HPDE6-E6E7 (cell line): ENCODE measurements around the gene CDH4.

Source experiments
- DNase-seq: peaks from one replicate; pipeline ENCODE4 v3.0.0; 2011; ENCODE audit warnings: missing footprints; ENCODE audit errors: extremely low spot score

CDH4 gene

DNA sequence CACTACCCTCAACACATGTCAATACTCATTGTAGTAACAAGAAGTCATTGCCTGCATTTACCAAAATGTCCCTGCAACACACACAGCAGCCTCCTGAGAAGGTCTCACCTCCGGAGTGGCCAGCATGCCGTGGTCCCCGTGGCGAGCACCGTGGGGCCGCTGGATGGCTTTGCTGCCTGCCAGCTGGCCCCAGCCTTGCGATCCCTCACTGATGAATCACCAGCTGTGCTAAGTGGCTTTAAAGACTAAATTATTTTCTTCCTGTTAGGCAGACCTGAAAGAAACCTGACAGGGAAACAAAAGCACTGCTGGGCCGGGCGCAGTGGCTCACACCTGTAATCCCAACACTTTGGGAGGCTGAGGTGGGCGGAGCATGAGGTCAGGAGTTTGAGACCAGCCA, 306.7 kb downstream of the CDH4 start:
- no peak for DNase-seq

- DNase-seq: no peak
Observed at GRCh38 chr20:61559706-61560315, 307.8 kb downstream of the CDH4 start.

- DNase-seq: no peak
Observed at GRCh38 chr20:61560361-61560853, 308.3 kb downstream of the CDH4 start.

DNA sequence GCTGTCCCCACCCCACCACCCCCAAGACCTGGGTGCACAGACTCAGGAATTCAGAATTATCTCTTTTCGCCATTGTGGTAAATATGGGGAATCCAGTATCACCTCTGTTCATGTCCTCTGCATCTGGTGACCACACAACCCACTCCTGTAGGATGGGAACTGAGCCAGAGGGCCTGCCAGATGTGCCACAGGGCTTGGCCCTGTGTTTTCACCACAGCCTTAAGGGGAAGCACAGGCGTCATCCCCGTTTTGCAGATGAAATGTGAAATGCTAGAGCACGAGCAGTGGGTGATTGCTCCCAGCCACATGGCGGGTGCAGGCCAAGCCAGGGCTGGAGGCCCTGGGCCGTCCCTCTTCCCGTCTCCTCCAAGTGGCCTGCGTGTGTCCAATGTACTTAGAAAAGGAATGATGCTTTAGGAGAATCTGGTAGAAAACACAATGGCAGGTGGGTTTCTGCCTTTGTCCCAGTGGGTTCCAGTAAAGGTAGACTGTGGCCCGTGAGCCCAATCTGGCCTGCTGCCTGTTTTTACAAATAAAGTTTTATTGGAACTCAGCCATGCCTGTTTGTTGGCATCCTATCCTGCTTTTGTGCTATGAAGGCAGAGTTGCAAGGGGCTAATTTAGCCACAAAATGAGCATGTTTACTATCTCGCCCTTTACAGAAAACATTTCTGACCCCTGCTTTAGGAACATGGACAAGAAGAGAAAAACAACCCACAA, 309.2 kb downstream of the CDH4 start:
- no peak for DNase-seq

GRCh38 chr20:61562491-61562890, 310.4 kb downstream of the CDH4 start:
- no peak for DNase-seq

DNA sequence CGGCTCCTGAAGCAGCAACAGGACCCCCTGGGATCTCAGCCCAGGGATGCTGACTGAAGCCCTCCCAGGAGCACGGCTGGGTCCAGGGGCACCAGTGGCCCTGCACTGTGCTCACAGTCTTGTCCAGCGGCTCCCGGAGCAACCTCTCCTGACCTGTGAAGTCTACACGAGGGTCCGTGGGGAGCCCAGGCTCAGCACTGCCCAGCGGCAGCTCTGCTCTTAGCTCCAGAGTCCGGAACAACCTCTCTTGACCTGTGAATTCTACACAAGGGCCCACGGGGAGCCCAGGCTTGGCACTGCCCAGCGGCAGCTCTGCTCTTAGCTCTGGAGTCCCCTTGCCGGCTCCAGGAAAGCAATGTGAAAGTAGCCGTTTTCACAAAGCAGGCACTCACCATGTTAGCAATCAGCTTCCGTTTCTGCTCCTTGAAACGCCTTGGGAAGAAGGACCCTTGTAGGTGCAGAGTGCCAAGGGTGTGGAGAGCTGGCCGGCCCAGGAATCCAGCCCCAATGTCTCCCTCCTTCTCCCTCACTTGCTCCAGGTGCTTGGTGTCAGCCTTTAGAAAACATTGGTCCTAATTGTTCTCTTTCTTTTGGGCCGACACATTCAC, 310.9 kb downstream of the CDH4 start:
- no peak for DNase-seq

- DNase-seq: no peak
Observed at GRCh38 chr20:61564628-61565027, 312.6 kb downstream of the CDH4 start.

DNA sequence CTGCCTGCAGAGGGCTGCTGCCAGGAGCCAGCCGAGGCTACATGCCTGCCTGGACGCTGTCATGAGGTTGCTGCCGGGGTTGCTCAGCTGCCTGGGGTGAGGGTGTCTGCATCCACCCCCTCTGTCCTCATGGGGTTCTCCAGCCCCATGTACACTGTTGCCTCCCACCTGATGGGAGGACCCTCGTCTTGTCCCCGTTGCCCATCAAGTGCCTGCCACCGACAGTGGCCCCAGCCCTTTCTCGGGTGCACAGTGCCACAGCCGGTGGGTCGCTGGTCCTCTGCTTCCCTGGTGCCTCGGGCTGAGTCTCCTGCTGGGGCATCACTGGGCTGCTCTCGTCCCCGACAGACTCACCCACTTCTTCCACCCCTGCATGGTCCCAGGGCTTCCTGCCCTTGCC, 313.7 kb downstream of the CDH4 start:
- DNase-seq: no peak

DNA sequence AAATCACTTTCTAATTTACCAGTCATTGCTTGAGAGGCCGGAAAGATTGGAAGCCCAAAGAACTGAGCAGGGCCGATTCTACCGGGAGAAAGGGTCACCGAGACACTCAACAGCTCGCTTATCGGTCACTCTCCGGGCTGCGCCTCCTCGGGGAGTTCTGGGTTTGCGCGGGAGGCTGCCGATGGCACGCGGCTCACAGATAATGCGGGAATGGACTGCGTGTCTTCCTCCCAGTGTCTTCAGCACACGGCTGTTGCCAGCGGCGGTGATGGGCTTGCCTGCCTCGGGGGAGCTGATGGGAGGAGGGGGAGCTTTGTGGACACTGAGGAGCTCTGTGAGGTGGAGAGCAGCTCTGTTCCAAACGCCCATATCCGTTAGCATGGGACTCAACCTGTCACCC, 314.6 kb downstream of the CDH4 start:
- no peak for DNase-seq

DNA sequence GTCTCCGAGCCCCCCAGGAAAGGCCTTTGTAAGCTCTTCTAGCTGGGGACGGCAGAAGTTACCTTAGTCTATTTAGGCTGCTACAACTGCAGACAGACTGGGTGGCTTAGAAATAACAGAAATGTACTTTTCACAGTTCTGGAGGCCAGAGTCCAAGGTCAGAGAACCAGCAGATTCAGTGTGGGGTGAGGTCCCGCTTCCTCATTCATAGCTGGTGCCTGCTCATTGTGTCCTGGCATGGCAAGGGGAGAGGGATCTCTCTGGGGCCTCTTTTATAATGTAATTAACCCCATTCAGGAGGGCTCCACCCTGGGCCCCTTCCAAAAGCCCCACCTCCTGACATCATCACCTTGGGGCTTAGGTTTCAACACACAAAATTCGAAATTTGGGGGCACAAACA, 315.1 kb downstream of the CDH4 start:
- no peak for DNase-seq

- no peak for DNase-seq
Observed at GRCh38 chr20:61569825-61570224, 317.8 kb downstream of the CDH4 start.

DNA sequence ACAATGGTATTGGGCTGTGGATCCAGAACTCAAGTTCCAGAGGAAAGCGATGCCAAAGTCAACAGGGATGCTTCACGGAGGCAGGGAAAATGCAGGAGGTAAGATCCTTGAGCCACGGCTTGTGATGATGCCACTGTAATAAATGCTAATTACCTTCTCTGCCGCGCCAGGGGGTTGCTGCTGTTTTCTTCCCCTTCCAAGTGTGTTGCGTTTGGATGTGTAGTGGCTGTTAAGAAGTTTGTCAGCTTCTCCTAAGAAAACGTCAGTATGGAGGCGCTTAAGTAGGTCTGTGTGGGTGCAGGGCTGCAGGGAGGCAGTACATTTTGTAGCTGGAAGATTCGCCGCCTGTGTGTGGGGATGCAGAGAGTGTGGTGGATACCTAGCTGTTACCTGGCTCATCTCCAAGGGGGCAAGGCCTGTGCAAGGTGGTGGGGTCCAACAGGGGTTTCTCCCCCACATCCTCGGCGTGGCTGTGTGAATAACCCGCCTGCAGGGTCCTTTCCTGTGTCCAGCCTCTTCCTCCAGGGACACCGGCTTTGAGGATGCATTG, 318.7 kb downstream of the CDH4 start:
- DNase-seq: no peak

GRCh38 chr20:61571221-61571620, 319.2 kb downstream of the CDH4 start:
- no peak for DNase-seq

- DNase-seq: no peak
Observed at GRCh38 chr20:61571916-61572711, 320.1 kb downstream of the CDH4 start.

GRCh38 chr20:61572789-61573188, 320.7 kb downstream of the CDH4 start:
- no peak for DNase-seq

DNA sequence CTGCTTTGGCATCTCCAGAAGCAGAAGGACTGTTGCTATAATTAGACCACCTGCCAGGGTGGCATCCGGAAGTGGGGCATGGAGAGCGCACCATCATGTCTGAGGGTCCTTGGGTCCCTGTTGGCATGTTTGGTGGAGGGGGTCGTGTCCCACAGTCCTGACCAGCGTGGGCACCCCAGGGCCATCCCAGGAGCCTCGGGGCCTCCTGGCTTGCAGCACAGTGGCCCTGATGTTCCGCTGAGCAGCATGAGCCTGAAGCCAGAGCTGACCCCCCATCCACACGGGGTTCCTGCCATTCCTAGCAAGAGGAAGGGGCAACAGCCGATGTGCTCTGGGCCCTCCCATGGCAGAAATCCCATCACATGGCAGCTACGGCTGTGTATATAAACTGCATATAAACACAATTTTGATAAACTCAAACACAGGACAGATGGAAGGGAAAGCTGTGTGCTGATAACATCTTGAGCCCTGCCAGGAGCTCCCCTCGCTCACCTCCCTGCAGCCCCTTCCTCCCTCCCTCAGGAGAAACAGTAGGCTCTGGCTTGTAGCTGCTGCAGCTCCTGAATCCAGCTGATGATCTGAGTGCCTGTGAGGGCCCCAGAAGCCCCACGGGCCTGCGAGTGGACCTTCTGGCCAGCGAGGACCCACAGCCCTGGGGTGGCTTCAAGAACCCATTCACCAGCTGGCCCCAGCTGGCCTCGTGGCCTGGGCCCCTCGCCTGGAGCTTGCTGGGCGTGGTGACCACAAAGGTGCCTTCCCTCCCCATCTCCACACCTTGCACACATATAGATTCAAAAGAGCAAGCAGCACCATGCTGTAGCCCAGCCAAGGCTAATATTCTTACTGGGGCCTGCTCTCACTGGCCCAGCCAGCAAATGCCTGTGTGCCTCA, 321.6 kb downstream of the CDH4 start:
- no peak for DNase-seq

- no peak for DNase-seq
Observed at GRCh38 chr20:61575151-61575937, 323.3 kb downstream of the CDH4 start.

GRCh38 chr20:61576372-61576771, 324.3 kb downstream of the CDH4 start:
- DNase-seq: no peak

DNA sequence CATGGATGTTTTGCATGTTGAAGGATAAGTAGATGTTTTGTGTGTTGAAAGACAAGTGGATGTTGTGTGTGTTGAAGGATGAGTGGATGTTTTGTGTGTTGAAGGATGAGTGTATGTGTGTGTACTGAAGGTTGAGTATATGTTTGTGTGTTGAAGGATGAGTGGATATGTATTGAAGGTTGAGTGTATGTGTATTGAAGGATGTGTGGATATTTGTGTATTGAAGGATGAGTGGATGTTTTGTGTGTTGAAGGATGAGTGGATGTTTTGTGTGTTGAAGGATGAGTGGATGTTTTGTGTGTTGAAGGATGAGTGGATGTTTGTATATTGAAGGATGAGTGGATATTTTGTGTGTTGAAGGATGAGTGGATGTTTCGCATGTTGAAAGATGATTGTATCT, 325.0 kb downstream of the CDH4 start:
- DNase-seq: no peak

GRCh38 chr20:61579908-61580307, 327.8 kb downstream of the CDH4 start:
- no peak for DNase-seq
